GM23248 (cell line): Measurements from ENCODE around the gene CLDN11. TPM values are rescaled to one million over a fixed set of nuclear protein-coding genes. Genes with fewer than 3 reads are reported as not detected.

ENCODE experiments used
- DNase-seq: peaks from one replicate; pipeline ENCODE4 v3.0.0-alpha.2; 2015
- H2AFZ ChIP-seq: fragments of 200-600 bp; sonication (generic); 2 replicates; pipeline ENCODE4 v1.6.1; 2016; ENCODE audit warnings: antibody characterized with exemption
- H3F3A ChIP-seq: fragments of 200-600 bp; sonication (generic); 2 replicates; pipeline ENCODE4 v1.6.1; 2016; ENCODE audit warnings: mild to moderate bottlenecking, antibody characterized with exemption, mixed run types; ENCODE audit not compliant: insufficient read depth
- H3K27ac ChIP-seq: fragments of 200-600 bp; sonication (generic); 2 replicates; pipeline ENCODE4 v1.5.1; 2016; ENCODE audit warnings: mild to moderate bottlenecking
- H3K27me3 ChIP-seq: fragments of 200-600 bp; sonication (generic); replicated peaks from 2 replicates; pipeline ENCODE4 v1.6.1; 2016; ENCODE audit warnings: mild to moderate bottlenecking; ENCODE audit not compliant: insufficient read depth
- H3K36me3 ChIP-seq: fragments of 200-600 bp; sonication (generic); 2 replicates; pipeline ENCODE4 v1.6.1; 2016; ENCODE audit warnings: low read depth, mild to moderate bottlenecking
- H3K4me1 ChIP-seq: fragments of 200-600 bp; sonication (generic); 2 replicates; pipeline ENCODE4 v1.6.1; 2016; ENCODE audit warnings: mild to moderate bottlenecking; ENCODE audit not compliant: insufficient read depth
- H3K4me2 ChIP-seq: fragments of 200-600 bp; sonication (generic); one replicate; pipeline ENCODE4 v1.6.1; 2016; ENCODE audit warnings: mild to moderate bottlenecking; ENCODE audit not compliant: unreplicated experiment
- H3K4me3 ChIP-seq: fragments of 200-600 bp; sonication (generic); 2 replicates; pipeline ENCODE4 v1.5.1; 2016; ENCODE audit warnings: mild to moderate bottlenecking
- H3K79me2 ChIP-seq: fragments of 200-600 bp; sonication (generic); 2 replicates; pipeline ENCODE4 v1.6.1; 2016; ENCODE audit warnings: mild to moderate bottlenecking; ENCODE audit not compliant: insufficient read depth
- H3K9ac ChIP-seq: fragments of 200-600 bp; sonication (generic); 2 replicates; pipeline ENCODE4 v1.6.1; 2016; ENCODE audit warnings: mild to moderate bottlenecking
- H3K9me2 ChIP-seq: fragments of 200-600 bp; sonication (generic); 2 replicates; pipeline ENCODE4 v1.6.1; 2016; ENCODE audit warnings: mixed run types, mild to moderate bottlenecking, moderate library complexity; ENCODE audit not compliant: insufficient read depth
- H3K9me3 ChIP-seq: fragments of 200-600 bp; sonication (generic); one replicate; pipeline ENCODE4 v1.6.1; 2017; ENCODE audit warnings: low read depth
- H4K20me1 ChIP-seq: fragments of 200-600 bp; sonication (generic); 2 replicates; pipeline ENCODE4 v1.6.0; 2016; ENCODE audit not compliant: insufficient read depth
- EZH2 ChIP-seq: fragments of 200-600 bp; sonication (generic); IDR thresholded peaks from 2 replicates; pipeline ENCODE4 v1.6.1; 2018; ENCODE audit warnings: antibody characterized with exemption, mild to moderate bottlenecking; ENCODE audit not compliant: insufficient read depth, poor library complexity, severe bottlenecking
- EZH2phosphoT487 ChIP-seq: fragments of 200-600 bp; sonication (generic); IDR thresholded peaks from 2 replicates; pipeline ENCODE4 v1.6.1; 2018; ENCODE audit warnings: antibody characterized with exemption, moderate library complexity, mild to moderate bottlenecking, low read depth; ENCODE audit not compliant: insufficient read depth
- WGBS, 2 experiments: methylation state at CpG; one replicate each; pipeline ENCODE4 v1.1.6; 2015 to 2017; ENCODE audit warnings: low lambda C conversion rate in 2 of 2, low coverage in 1 of 2; ENCODE audit errors: missing lambda C conversion rate in 2 of 2; 5-methylcytosine and 5-hydroxymethylcytosine counted together
- in situ Hi-C: fragments of 300-500 bp; cut with MboI; formaldehyde crosslinking; loops from 2 replicates; pipeline ENCODE4 v1.15.0; 2020
- polyA plus RNA-seq: library from polyadenylated mRNA; unstranded; fragments of >200 nt; fragmentation: Nextera tagmentation; extraction: Ambion mirVana; gene quantifications from 2 replicates; pipeline ENCODE4 v1.2.1, GENCODE V29; 2016
- total RNA-seq: library from RNA; depleted of rRNA; stranded (reverse); fragments of >200 nt; shearing (Covaris generic); gene quantifications from 2 replicates; pipeline ENCODE4 v1.2.3, GENCODE V29; 2014

CLDN11 gene
- total and polyA plus RNA-seq, 2 experiments from 2014 or later = 81.9 to 84.9 TPM

DNA sequence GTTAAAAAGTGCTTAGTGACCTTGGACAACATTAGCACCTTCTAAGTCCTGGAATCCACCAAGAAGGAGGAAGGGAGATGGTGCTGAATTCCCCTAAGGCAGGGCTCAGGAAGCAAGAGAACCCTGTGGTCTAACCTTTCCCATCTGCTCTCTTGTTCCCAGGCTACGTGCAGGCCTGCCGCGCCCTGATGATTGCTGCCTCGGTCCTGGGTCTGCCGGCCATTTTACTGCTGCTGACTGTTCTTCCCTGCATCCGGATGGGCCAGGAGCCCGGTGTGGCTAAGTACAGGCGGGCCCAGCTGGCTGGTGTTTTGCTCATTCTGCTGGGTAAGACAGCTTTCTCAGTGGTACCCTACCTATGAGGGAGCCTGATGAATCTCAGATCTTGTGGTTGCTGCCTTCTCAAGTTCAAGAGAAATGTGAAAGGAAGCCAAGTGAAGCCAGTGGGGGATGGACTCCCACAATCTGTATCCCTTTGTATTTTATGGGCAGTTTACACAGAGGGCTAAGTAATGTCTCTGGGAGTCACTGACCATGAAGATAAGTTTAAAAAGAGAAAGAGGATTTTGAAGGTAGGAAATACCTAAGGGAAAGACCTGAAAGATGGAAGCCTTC is 4.4 kb downstream of the CLDN11 start:
- Histone ChIP-seq H3K27me3 (no peaks in the 10 kb centered on the region), H3K9me3 (no peaks in the 10 kb centered on the region), H3F3A (peaks cover 18% of the 10 kb centered on the region; the same call in 1 of the 2 replicates), H3K4me1 (peaks cover 8% of the 10 kb centered on the region), H3K9me2 (no peaks in the 10 kb centered on the region), H3K79me2 (peaks cover 72% of the 10 kb centered on the region), H3K9ac (no peak overlapping the region), H4K20me1 (no peaks in the 10 kb centered on the region), H3K4me3 (no peak overlapping the region), H3K4me2 (no peak overlapping the region), H3K27ac (no peak overlapping the region), H2AFZ (no peak overlapping the region), H3K36me3 (peaks cover 22% of the 10 kb centered on the region)
- TF ChIP-seq EZH2 (no peak), EZH2phosphoT487 (no peak)
- WGBS, 2 experiments = 96 to 98% methylated on average over 8 of the region's 8 CpGs
- no peak for DNase-seq
- in situ Hi-C loops = no loop called here

DNA sequence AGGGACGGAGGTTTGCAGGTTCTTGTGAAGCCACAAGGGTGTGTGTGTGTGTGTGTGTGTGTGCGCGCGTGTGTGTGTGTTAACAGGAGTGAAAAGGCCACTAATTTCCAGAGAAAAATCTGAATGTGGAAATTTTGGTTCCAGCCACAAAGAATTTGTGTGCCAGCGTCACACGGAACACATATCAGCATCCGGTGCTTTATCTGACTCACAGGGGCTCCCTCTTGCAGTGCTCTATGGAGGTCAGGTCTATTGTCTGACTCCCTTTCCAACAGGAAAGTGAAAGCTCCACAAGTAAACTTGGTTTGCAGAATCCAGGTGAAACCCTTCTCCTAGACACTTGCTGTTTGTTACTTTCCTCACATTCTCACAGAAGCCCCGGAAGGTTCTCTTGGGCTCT is 6.2 kb downstream of the CLDN11 start:
- Histone ChIP-seq H4K20me1 (no peaks in the 10 kb centered on the region), H3F3A (peaks cover 32% of the 10 kb centered on the region), H3K4me1 (peaks cover 22% of the 10 kb centered on the region), H3K79me2 (peaks cover 59% of the 10 kb centered on the region), H2AFZ (no peak overlapping the region), H3K36me3 (peaks cover 25% of the 10 kb centered on the region), H3K27me3 (no peaks in the 10 kb centered on the region), H3K9me2 (no peaks in the 10 kb centered on the region), H3K9ac (no peak overlapping the region), H3K27ac (no peak overlapping the region), H3K4me2 (no peak overlapping the region), H3K4me3 (no peak overlapping the region), H3K9me3 (no peaks in the 10 kb centered on the region)
- in situ Hi-C loops = no loop called here
- TF ChIP-seq EZH2 (no peak), EZH2phosphoT487 (no peak)
- DNase-seq = no peak
- WGBS, 2 experiments = 88% methylated on average over 8 of the region's 8 CpGs

DNA sequence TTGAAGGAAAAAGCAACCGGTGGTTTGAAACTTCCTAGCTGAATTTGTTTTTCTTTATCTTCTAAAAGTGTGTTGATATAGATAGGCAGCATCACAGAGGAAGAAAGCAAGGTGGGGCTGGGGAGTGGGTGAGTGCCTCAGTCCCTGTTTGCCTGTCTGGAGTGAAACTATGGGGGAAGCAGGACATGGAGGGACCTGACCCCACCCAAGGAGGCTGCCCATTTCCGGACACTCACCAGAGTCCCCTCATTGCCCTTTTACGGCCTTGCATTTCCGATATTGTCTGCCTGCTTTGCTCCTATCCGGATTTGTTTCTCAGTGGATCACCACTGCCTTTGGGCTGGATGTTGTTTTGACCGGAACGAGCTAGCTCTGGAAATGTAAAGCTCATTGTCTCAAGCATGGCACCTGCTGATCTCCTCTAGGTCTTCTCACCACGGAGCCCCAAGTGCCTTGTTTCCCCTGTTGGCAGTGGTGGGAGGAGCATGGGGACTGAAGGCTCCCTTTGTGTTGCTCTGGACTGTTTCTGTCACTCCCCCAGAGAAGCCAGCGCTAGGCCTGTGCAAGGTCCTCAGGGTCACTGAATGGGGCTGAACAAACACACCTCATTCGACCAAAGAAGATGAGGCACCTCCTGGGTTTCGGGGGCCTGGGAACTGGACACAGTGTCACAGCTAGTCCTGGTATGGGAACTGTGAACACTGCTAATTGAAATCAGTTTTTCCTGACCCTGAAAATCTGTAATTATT is 7.0 kb downstream of the CLDN11 start:
- Histone ChIP-seq H3K36me3 (peaks cover 25% of the 10 kb centered on the region), H3K9ac (no peak overlapping the region)

DNA sequence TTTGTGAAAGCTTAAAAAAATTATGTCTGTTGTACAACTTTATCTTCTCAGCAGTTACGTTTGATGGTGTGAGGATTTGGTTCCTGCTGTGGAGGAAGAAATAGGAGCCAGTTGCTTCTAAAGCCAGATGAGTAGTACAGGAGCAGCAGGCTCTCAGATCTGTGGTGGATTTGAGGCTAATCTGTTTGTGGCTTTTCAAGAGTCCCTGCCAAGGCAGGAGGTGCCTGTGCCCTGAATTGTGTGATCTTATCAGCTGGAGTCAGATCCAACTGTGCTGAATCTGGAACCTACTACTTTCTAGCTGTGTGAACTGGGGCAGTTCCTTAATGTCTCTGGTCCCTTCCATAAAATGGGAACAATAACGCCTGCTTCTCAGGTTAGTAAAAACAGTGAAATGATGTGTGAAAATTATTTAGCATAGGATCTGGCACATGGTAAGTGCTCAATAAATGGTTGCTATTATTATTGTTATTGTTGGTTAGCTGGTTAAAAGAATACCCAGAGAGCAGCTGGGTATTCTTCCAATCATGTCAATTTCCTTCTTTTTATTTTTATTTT is 7.7 kb downstream of the CLDN11 start:
- Histone ChIP-seq H3K27ac (no peak overlapping the region), H3K36me3 (peaks cover 25% of the 10 kb centered on the region), H3F3A (peaks cover 41% of the 10 kb centered on the region), H3K4me1 (peaks cover 15% of the 10 kb centered on the region), H3K4me2 (no peak overlapping the region), H3K9ac (no peak overlapping the region), H3K4me3 (no peak overlapping the region), H3K9me3 (no peaks in the 10 kb centered on the region), H3K79me2 (peaks cover 57% of the 10 kb centered on the region), H4K20me1 (no peaks in the 10 kb centered on the region), H3K27me3 (no peaks in the 10 kb centered on the region), H3K9me2 (no peaks in the 10 kb centered on the region), H2AFZ (no peak overlapping the region)
- 91 to 92% methylated on average over 2 of the region's 2 CpGs for whole genome bisulfite sequencing, 2 experiments
- no peak for TF ChIP-seq EZH2
- TF ChIP-seq EZH2phosphoT487 = no peak
- no peak for DNase-seq
- in situ Hi-C loops = no loop called here

More for the DNA sequence above, 7.0 kb downstream of the CLDN11 start:
- no peak for DNase-seq
- H3K9me2 ChIP-seq = no peaks in the 10 kb centered on the region
- H3K4me2 ChIP-seq = no peak overlapping the region
- no peak overlapping the region for H2AFZ ChIP-seq
- H3K27ac ChIP-seq = no peak overlapping the region
- TF ChIP-seq EZH2 = no peak
- H3K79me2 ChIP-seq = peaks cover 56% of the 10 kb centered on the region
- peaks cover 17% of the 10 kb centered on the region for H3K4me1 ChIP-seq
- in situ Hi-C loops = no loop called here
- no peak overlapping the region for H3K4me3 ChIP-seq
- no peaks in the 10 kb centered on the region for H4K20me1 ChIP-seq
- H3F3A ChIP-seq = peaks cover 37% of the 10 kb centered on the region
- no peaks in the 10 kb centered on the region for H3K9me3 ChIP-seq
- 94 to 95% methylated on average over 11 of the region's 11 CpGs for WGBS, 2 experiments
- H3K27me3 ChIP-seq = no peaks in the 10 kb centered on the region
